Upper lobe of left lung (tissue), 6 donors: ENCODE results near the gene STON1. TPM values are rescaled to one million over a fixed set of nuclear protein-coding genes. Genes with fewer than 3 reads are reported as not detected.
"Not testable (repeated sequence)": the region's sequence is repeated elsewhere in the genome, so short reads cannot be mapped to it uniquely, and the experiment has no call there.

Source experiments
- ATAC-seq, 2 donors: fragments of 200-7000 bp; cut with Tn5 transposase; one replicate each; pipeline ENCODE4 v1.9.1; 2022; ENCODE audit warnings: mild to moderate bottlenecking in 2 of 2, moderate library complexity in 2 of 2; ENCODE audit not compliant: low FRiP score in 2 of 2
- DNase-seq, 2 donors: peaks; one replicate each; pipeline ENCODE4 v3.0.0-alpha.2; 2019 to 2020
- H3K27ac ChIP-seq, 4 donors: fragments of 200-600 bp; sonication (generic); one replicate each; pipeline ENCODE4 v1.5.1; 2016 to 2019
- H3K27me3 ChIP-seq, 4 donors: fragments of 200-600 bp; sonication (generic); one replicate each; pipeline ENCODE4 v1.5.1; 2017 to 2019
- H3K36me3 ChIP-seq, 4 donors: fragments of 200-600 bp; sonication (generic); one replicate each; pipeline ENCODE4 v1.5.1; 2016 to 2019
- H3K4me1 ChIP-seq, 4 donors: fragments of 200-600 bp; sonication (generic); one replicate each; pipeline ENCODE4 v1.5.1; 2018 to 2019
- H3K4me3 ChIP-seq, 4 donors: fragments of 200-600 bp; sonication (generic); one replicate each; pipeline ENCODE4 v1.5.1; 2017 to 2019; ENCODE audit warnings: mild to moderate bottlenecking in 2 of 4, moderate library complexity in 1 of 4
- H3K9me3 ChIP-seq, 4 donors: fragments of 200-600 bp; sonication (generic); one replicate each; pipeline ENCODE4 v1.5.1; 2018 to 2019
- CTCF ChIP-seq, 6 experiments: fragments of 450-650 bp in 4 of 6; fragments of 200-600 bp in 2 of 6; sonication (generic) in 2 of 6; IDR thresholded peaks; one replicate each; pipeline ENCODE4 v1.5.1; 2016 to 2019; ENCODE audit warnings: antibody characterized with exemption in 6 of 6
- EP300 ChIP-seq, 4 donors: sonication (generic); formaldehyde crosslinking; IDR thresholded peaks; one replicate each; pipeline ENCODE4 v1.5.1; 2017; ENCODE audit warnings: antibody characterized with exemption in 4 of 4, control low read depth in 2 of 4
- POLR2A ChIP-seq, 4 donors: fragments of 450-650 bp; IDR thresholded peaks; one replicate each; pipeline ENCODE4 v1.5.1; 2016 to 2017; ENCODE audit warnings: antibody characterized with exemption in 4 of 4, mild to moderate bottlenecking in 2 of 4
- POLR2AphosphoS5 ChIP-seq, 2 donors: sonication (generic); formaldehyde crosslinking; IDR thresholded peaks; one replicate each; pipeline ENCODE4 v1.5.1; 2017; ENCODE audit warnings: antibody characterized with exemption in 2 of 2
- WGBS, 2 donors: methylation state at CpG; one replicate each; pipeline ENCODE4 v1.1.5; 2017 to 2018; 5-methylcytosine and 5-hydroxymethylcytosine counted together
- total RNA-seq, 6 donors: library from RNA; depleted of rRNA in 4 of 6; stranded (reverse); fragments of >200 nt in 4 of 6; gene quantifications; one replicate each; pipeline versions ENCODE4 v1.1.0 to v1.2.1, GENCODE V29; 2016 to 2021
- donor health status: DM: no; HTN: no; CAD: no; lungs with moderate emphysema.
- donor health status: DM: no; HTN: yes; CAD: no; lungs with severe emphysema.

Gene STON1
- total RNA-seq, 6 donors from 2014 or later = 13.2 to 27.0 (median 20.0) TPM

DNA sequence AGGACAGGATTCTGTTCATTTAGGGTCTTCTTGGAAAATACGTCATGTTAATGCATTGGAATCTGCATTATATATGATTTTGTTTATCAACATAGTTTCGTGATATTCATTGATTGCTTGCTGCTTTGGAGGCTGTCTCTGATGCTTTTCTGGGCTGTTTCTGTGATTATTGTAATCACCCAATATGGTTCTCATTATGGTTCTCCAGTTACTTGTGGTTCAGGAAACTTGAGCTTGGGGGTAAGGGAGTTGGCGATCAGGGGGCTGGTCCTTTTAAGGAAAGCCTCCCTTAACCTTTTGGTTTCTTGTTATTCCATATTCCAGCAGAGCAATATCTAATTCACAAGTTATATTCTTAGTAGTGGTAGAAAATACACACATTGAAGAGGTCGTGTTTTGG lies 17.4 kb upstream of the STON1 start:
- Histone ChIP-seq H3K36me3 (peaks cover 4 to 51% (median 14%) of the 10 kb centered on the region in 4 donors), H3K27ac (no peak overlapping the region), H3K9me3 (no peaks in the 10 kb centered on the region), H3K4me3 (no peak overlapping the region), H3K4me1 (peaks cover 15 to 48% (median 31%) of the 10 kb centered on the region in 4 donors), H3K27me3 (no peaks in the 10 kb centered on the region)
- ATAC-seq (no peak), DNase-seq (no peak)
- no peak for TF ChIP-seq CTCF (IDR thresholded peaks at IDR 0.05)
- no peak for TF ChIP-seq POLR2A (IDR thresholded peaks at IDR 0.05)
- TF ChIP-seq POLR2AphosphoS5 (IDR thresholded peaks at IDR 0.05) = no peak
- TF ChIP-seq EP300 (IDR thresholded peaks at IDR 0.05) = no peak
- 91 to 92% methylated on average over 4 of the region's 4 CpGs for WGBS, 2 donors

DNA sequence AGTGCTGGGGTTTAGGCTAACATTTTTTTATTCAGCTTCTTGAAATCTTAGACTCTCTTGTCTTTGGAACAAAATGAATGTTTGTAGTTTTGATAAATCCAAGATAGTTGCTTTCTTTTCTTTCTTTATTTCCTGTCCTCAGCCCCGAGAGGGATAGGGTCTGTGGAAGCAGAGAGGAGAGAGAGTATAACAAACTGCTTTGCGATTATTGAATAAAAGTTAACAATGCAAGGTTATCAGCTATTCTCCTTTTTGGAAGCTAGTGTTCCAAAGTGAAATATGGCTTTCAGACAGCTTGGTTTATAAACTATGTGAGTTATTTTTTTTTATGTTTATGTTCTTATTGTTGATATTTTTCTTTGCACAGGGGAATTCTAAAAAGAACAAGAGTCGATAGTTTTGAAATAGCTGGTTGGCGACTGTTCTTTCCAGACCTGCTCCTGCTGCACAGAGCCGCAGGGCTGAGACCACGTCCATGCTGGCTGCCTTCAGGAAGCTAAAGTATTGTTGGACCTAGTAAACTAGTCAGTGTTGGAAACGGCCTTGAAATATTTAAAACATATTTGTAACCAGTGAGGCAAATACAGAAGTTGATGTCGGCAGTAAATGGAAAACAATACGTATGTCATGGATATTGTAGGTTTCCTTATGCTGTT lies 15.5 kb upstream of the STON1 start:
- Histone ChIP-seq H3K36me3 (peaks cover 4 to 63% (median 19%) of the 10 kb centered on the region in 4 donors), H3K27me3 (no peaks in the 10 kb centered on the region), H3K4me3 (no peak overlapping the region), H3K9me3 (no peaks in the 10 kb centered on the region), H3K4me1 (peaks cover 0 to 32% (median 15%) of the 10 kb centered on the region in 4 donors), H3K27ac (peak overlapping the region in 1 of 4 donors; percentile 68)
- DNase-seq (no peak), ATAC-seq (no peak)
- TF ChIP-seq POLR2AphosphoS5 (IDR thresholded peaks at IDR 0.05) (no peak), EP300 (IDR thresholded peaks at IDR 0.05) (no peak), CTCF (IDR thresholded peaks at IDR 0.05) (no peak), POLR2A (IDR thresholded peaks at IDR 0.05) (no peak)
- WGBS, 2 donors = 77 to 78% methylated on average over 9 of the region's 9 CpGs

GRCh38 chr2:48515513-48515985 lies 14.4 kb upstream of the STON1 start:
- TF ChIP-seq POLR2A (IDR thresholded peaks at IDR 0.05) = no peak
- no peak for TF ChIP-seq POLR2AphosphoS5 (IDR thresholded peaks at IDR 0.05)
- no peak for TF ChIP-seq CTCF (IDR thresholded peaks at IDR 0.05)
- TF ChIP-seq EP300 (IDR thresholded peaks at IDR 0.05) = no peak
- WGBS, 2 donors = 56 to 68% methylated on average over 6 of the region's 6 CpGs
- H3K27ac ChIP-seq = peak overlapping the region in 3 of 4 donors; percentile 16 to 68 (median 54)
- H3K36me3 ChIP-seq = peaks cover 4 to 71% (median 26%) of the 10 kb centered on the region in 4 donors
- no peaks in the 10 kb centered on the region for H3K9me3 ChIP-seq
- no peaks in the 10 kb centered on the region for H3K27me3 ChIP-seq
- ATAC-seq (peak in 1 of 2 donors; percentile 72), DNase-seq (peak in 1 of 2 donors; percentile 57)
- no peak overlapping the region for H3K4me3 ChIP-seq
- peaks cover 0 to 21% (median 8%) of the 10 kb centered on the region in 4 donors for H3K4me1 ChIP-seq

DNA sequence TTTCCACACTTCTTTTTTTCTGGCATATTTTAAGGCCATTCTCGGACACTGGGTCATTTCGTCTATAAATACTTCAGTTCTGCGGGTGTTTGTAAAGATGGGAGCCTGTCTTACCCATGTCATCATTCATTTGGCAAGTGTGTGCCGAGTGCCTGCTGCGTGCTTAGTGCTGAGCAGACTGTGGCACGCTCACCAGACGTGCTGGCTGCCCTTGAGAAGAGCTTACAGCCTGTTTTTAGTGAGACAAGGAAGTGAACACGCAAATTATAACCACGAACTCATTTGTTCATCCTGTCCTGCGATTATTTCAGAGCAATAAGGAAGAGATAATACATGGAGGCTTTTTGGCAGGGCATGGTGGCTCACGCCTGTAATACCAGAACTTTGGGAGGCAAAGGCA lies 10.4 kb upstream of the STON1 start:
- Histone ChIP-seq H3K27me3 (no peaks in the 10 kb centered on the region), H3K9me3 (no peaks in the 10 kb centered on the region), H3K4me1 (peaks cover 0 to 12% (median 4%) of the 10 kb centered on the region in 4 donors), H3K27ac (no peak overlapping the region), H3K4me3 (no peak overlapping the region), H3K36me3 (peaks cover 4 to 55% (median 32%) of the 10 kb centered on the region in 4 donors)
- 81 to 85% methylated on average over 11 of the region's 11 CpGs for WGBS, 2 donors
- ATAC-seq (no peak), DNase-seq (no peak)
- no peak for TF ChIP-seq CTCF (IDR thresholded peaks at IDR 0.05)
- TF ChIP-seq EP300 (IDR thresholded peaks at IDR 0.05) = no peak
- TF ChIP-seq POLR2AphosphoS5 (IDR thresholded peaks at IDR 0.05) = no peak
- TF ChIP-seq POLR2A (IDR thresholded peaks at IDR 0.05) = no peak

GRCh38 chr2:48524756-48525155 lies 5.2 kb upstream of the STON1 start:
- WGBS, 2 donors = 88 to 91% methylated on average over 2 to 3 of the region's 3 CpGs
- not testable (repeated sequence) for H3K4me3 ChIP-seq, H3K9me3 ChIP-seq, H3K27me3 ChIP-seq, ATAC-seq, H3K27ac ChIP-seq, H3K4me1 ChIP-seq, DNase-seq
- peaks cover 0 to 21% (median 10%) of the 10 kb centered on the region in 4 donors for H3K36me3 ChIP-seq
